Right lung (tissue), 5 donors: ENCODE results near the gene MYO16. TPM values are rescaled to one million over a fixed set of nuclear protein-coding genes. Genes with fewer than 3 reads are reported as not detected.
"Not testable (repeated sequence)": the region's sequence is repeated elsewhere in the genome, so short reads cannot be mapped to it uniquely, and the experiment has no call there.

Source experiments
- DNase-seq, 2 donors: peaks; one replicate each; pipeline ENCODE4 v3.0.0-alpha.2; 2013
- polyA plus RNA-seq, 5 donors: library from polyadenylated mRNA; unstranded; fragments of 120-200 nt; gene quantifications; one replicate each; pipeline versions ENCODE4 v1.2.1 to v1.2.3, GENCODE V29; 2013; ENCODE audit warnings: inconsistent platforms in 1 of 5, low replicate concordance in 1 of 5; ENCODE audit not compliant: insufficient read length in 5 of 5, insufficient read depth in 1 of 5

MYO16 gene
- polyA plus RNA-seq, 5 donors: 0.95 to 2.4 (median 1.7) TPM

GRCh38 chr13:108889324-108889984 lies 260.0 kb downstream of the MYO16 start:
- DNase-seq: no peak

GRCh38 chr13:108895220-108895704 lies 265.9 kb downstream of the MYO16 start:
- no peak for DNase-seq

- DNase-seq: no peak
These were observed 268.5 kb downstream of the MYO16 start for GRCh38 chr13:108897955-108898354.

GRCh38 chr13:108902405-108903155 lies 273.2 kb downstream of the MYO16 start:
- DNase-seq: no peak

- no peak for DNase-seq
These were observed 274.2 kb downstream of the MYO16 start for GRCh38 chr13:108903613-108904012.

GRCh38 chr13:108911807-108912206 lies 282.4 kb downstream of the MYO16 start:
- no peak for DNase-seq

- not testable (repeated sequence) for DNase-seq
These were observed 284.3 kb downstream of the MYO16 start for GRCh38 chr13:108913731-108914130.

- no peak for DNase-seq
These were observed 285.8 kb downstream of the MYO16 start for GRCh38 chr13:108915095-108915633.

- peak in 1 of 2 donors; percentile 26 for DNase-seq
These were observed 286.5 kb downstream of the MYO16 start for GRCh38 chr13:108915634-108916512.

- peak in 1 of 2 donors; percentile 34 for DNase-seq
These were observed 288.2 kb downstream of the MYO16 start for GRCh38 chr13:108917581-108917980.

GRCh38 chr13:108919036-108919907 lies 289.9 kb downstream of the MYO16 start:
- no peak for DNase-seq

- no peak for DNase-seq
These were observed 290.7 kb downstream of the MYO16 start for GRCh38 chr13:108920137-108920536.

- DNase-seq: no peak
These were observed 291.8 kb downstream of the MYO16 start for GRCh38 chr13:108921238-108921637.

- no peak for DNase-seq
These were observed 292.7 kb downstream of the MYO16 start for GRCh38 chr13:108922108-108922507.

- DNase-seq: no peak
These were observed 294.1 kb downstream of the MYO16 start for GRCh38 chr13:108923386-108924047.

- DNase-seq: no peak
These were observed 294.7 kb downstream of the MYO16 start for GRCh38 chr13:108924134-108924533.

- DNase-seq: no peak
These were observed 295.1 kb downstream of the MYO16 start for GRCh38 chr13:108924541-108924940.

GRCh38 chr13:108925070-108925469 lies 295.7 kb downstream of the MYO16 start:
- no peak for DNase-seq

- no peak for DNase-seq
These were observed 297.5 kb downstream of the MYO16 start for GRCh38 chr13:108926862-108927261.

- no peak for DNase-seq
These were observed 298.2 kb downstream of the MYO16 start for GRCh38 chr13:108927615-108928014.
